GM19395 (cell line): Measurements from ENCODE around the gene SSR3.
A peak's percentile ranks its signal among the peaks of the same experiment; 100 is the strongest.
"Not testable (repeated sequence)": the region's sequence is repeated elsewhere in the genome, so short reads cannot be mapped to it uniquely, and the experiment has no call there.

ENCODE experiments used
- ATAC-seq: cut with Tn5 transposase; IDR thresholded peaks from one replicate; pipeline ENCODE4 v1.9.1; 2021; ENCODE audit warnings: mild to moderate bottlenecking, moderate library complexity; ENCODE audit not compliant: unreplicated experiment

SSR3 gene

GRCh38 chr3:156554842-156555687 is at the start of gene SSR3:
Gene SSR3, minus strand, starts transcription at chr3:156555117. Its CDS starts 28 bp downstream, at chr3:156555089.
- peak; percentile 98 for ATAC-seq

GRCh38 chr3:156604064-156604641 is 49.2 kb upstream of the SSR3 start:
- no peak for ATAC-seq

GRCh38 chr3:156603379-156604017 is 48.6 kb upstream of the SSR3 start:
- ATAC-seq, result no peak

- no peak for ATAC-seq
These were observed 47.5 kb upstream of the SSR3 start for GRCh38 chr3:156602424-156602823.

- ATAC-seq, result no peak
These were observed 46.6 kb upstream of the SSR3 start for GRCh38 chr3:156601497-156601896.

- no peak for ATAC-seq
These were observed 45.9 kb upstream of the SSR3 start for GRCh38 chr3:156600834-156601233.

GRCh38 chr3:156599089-156599874 is 44.4 kb upstream of the SSR3 start:
- no peak for ATAC-seq

GRCh38 chr3:156598413-156598812 is 43.5 kb upstream of the SSR3 start:
- no peak for ATAC-seq

GRCh38 chr3:156594219-156594683 is 39.3 kb upstream of the SSR3 start:
- ATAC-seq, result no peak

- ATAC-seq, result no peak
These were observed 38.9 kb upstream of the SSR3 start for GRCh38 chr3:156593814-156594213.

- ATAC-seq, result not testable (repeated sequence)
These were observed 34.9 kb upstream of the SSR3 start for GRCh38 chr3:156589806-156590205.

- no peak for ATAC-seq
These were observed 32.8 kb upstream of the SSR3 start for GRCh38 chr3:156587760-156588069.

GRCh38 chr3:156586905-156587759 is 32.2 kb upstream of the SSR3 start:
- ATAC-seq, result peak; percentile 49

- ATAC-seq, result no peak
These were observed 28.6 kb upstream of the SSR3 start for GRCh38 chr3:156583469-156583868.

GRCh38 chr3:156582532-156583183 is 27.7 kb upstream of the SSR3 start:
- ATAC-seq, result peak; percentile 78

- no peak for ATAC-seq
These were observed 27.0 kb upstream of the SSR3 start for GRCh38 chr3:156581954-156582353.

GRCh38 chr3:156581033-156581432 is 26.1 kb upstream of the SSR3 start:
- ATAC-seq, result no peak

- ATAC-seq, result no peak
These were observed 24.5 kb upstream of the SSR3 start for GRCh38 chr3:156579427-156579851.

- no peak for ATAC-seq
These were observed 22.8 kb upstream of the SSR3 start for GRCh38 chr3:156577736-156578135.
